Stomach (tissue), 9 donors: ENCODE measurements around the gene PLPPR5. TPM values are rescaled to one million over a fixed set of nuclear protein-coding genes. Genes with fewer than 3 reads are reported as not detected.

Experiments
- DNase-seq, 2 donors: peaks; one replicate each; pipeline versions ENCODE4 v3.0.0 to v3.0.0-alpha.2; 2013 to 2019
- H3K27ac ChIP-seq, 5 donors: fragments of 200-600 bp in 4 of 5; sonication (generic) in 4 of 5; one replicate each; pipeline ENCODE4 v1.5.1; 2013 to 2019; ENCODE audit warnings: mild to moderate bottlenecking in 1 of 5, moderate library complexity in 1 of 5
- H3K27me3 ChIP-seq, 3 donors: fragments of 200-600 bp; sonication (generic); one replicate each; pipeline ENCODE4 v1.5.1; 2017 to 2019; ENCODE audit warnings: mixed run types in 1 of 3
- H3K36me3 ChIP-seq, 4 donors: fragments of 200-600 bp; sonication (generic); 1 replicate in 3 of 4; 2 replicates in 1 of 4; pipeline ENCODE4 v1.5.1; 2016 to 2019
- H3K4me1 ChIP-seq, 4 donors: fragments of 200-600 bp; sonication (generic); one replicate each; pipeline ENCODE4 v1.5.1; 2016 to 2019
- H3K4me3 ChIP-seq, 4 donors: fragments of 200-600 bp; sonication (generic) in 3 of 4; one replicate each; pipeline ENCODE4 v1.5.1; 2016 to 2019; ENCODE audit warnings: mild to moderate bottlenecking in 1 of 4
- H3K9me3 ChIP-seq, 4 donors: fragments of 200-600 bp; sonication (generic); one replicate each; pipeline ENCODE4 v1.5.1; 2016 to 2019
- CTCF ChIP-seq, 7 experiments: fragments of 450-650 bp in 4 of 7; fragments of 200-600 bp in 3 of 7; sonication (generic) in 3 of 7; IDR thresholded peaks; one replicate each; pipeline ENCODE4 v1.5.1; 2016 to 2019; ENCODE audit warnings: antibody characterized with exemption in 7 of 7, control low read depth in 2 of 7, mild to moderate bottlenecking in 1 of 7
- EP300 ChIP-seq: sonication (generic); formaldehyde crosslinking; IDR thresholded peaks from one replicate; pipeline ENCODE4 v1.6.1; 2017; ENCODE audit warnings: antibody characterized with exemption
- POLR2A ChIP-seq, 4 donors: fragments of 450-650 bp; IDR thresholded peaks; one replicate each; pipeline ENCODE4 v1.6.1; 2016; ENCODE audit warnings: antibody characterized with exemption in 4 of 4, control low read depth in 2 of 4, mild to moderate bottlenecking in 1 of 4, moderate library complexity in 1 of 4
- POLR2AphosphoS5 ChIP-seq, 3 donors: sonication (generic); formaldehyde crosslinking; IDR thresholded peaks; one replicate each; pipeline ENCODE4 v1.6.1; 2016; ENCODE audit warnings: antibody characterized with exemption in 3 of 3
- WGBS, 5 donors: extraction: QIAGEN DNeasy Blood & Tissue Kit in 3 of 5; methylation state at CpG; one replicate each; pipeline versions ENCODE4 v1.1.5 to v1.1.7; 2013 to 2018; 5-methylcytosine and 5-hydroxymethylcytosine counted together
- intact Hi-C: fragments of 100-400 bp; cut with DNase I; formaldehyde crosslinking; loops from one replicate; pipeline ENCODE4 v1.15.1; 2023; ENCODE audit warnings: low total_unique reads
- polyA plus RNA-seq, 3 donors: library from polyadenylated mRNA; stranded (reverse); fragments of 200-250 nt; gene quantifications; one replicate each; pipeline ENCODE4 v1.2.3, GENCODE V29; 2013
- total RNA-seq, 5 donors: library from RNA; depleted of rRNA; stranded (reverse); fragments of >200 nt; gene quantifications; one replicate each; pipeline versions ENCODE4 v1.1.0 to v1.2.3, GENCODE V29; 2014 to 2016
- donor health status: healthy with polysubstance abuse.
- donor health status: Bipolar disorder and iron deficiency.
- donor health status: healthy.

The PLPPR5 gene
- total and polyA plus RNA-seq, 8 donors, result 0.03 to 2.0 (median 0.15) TPM; not detected in 5

DNA sequence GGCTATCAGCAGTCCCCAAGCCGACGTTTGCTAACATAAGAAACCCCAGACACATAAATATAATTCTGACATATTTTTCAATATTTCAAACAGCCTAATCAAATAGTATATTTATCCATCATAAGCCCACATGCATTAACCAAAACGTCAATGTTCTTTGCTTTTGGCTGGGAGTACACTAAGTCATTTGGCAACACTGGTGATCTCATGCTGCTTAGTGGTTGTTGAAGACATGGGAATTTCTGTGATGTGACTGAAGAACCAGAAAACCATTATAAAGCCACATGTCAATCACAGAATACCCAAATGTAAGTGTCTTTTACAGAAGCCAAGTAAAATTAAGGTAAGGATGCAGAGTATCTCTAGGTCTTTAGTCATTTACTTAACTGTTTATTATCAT, 57.6 kb downstream of the PLPPR5 start:
- no peak for TF ChIP-seq EP300
- no peak for TF ChIP-seq CTCF (IDR thresholded peaks at IDR 0.05)
- no peak for TF ChIP-seq POLR2A (IDR thresholded peaks at IDR 0.05)
- no peak for TF ChIP-seq POLR2AphosphoS5 (IDR thresholded peaks at IDR 0.05)
- 53 to 67% (median 66%) methylated on average over 3 of the region's 3 CpGs for WGBS, 5 donors
- no peaks in the 10 kb centered on the region for H3K27me3 ChIP-seq
- H3K4me3 ChIP-seq, result no peak overlapping the region
- intact Hi-C loops, result no loop called here
- H3K4me1 ChIP-seq, result no peaks in the 10 kb centered on the region
- H3K9me3 ChIP-seq, result no peaks in the 10 kb centered on the region
- DNase-seq, result no peak
- no peaks in the 10 kb centered on the region for H3K36me3 ChIP-seq
- H3K27ac ChIP-seq, result no peak overlapping the region

- Histone ChIP-seq H3K36me3 (no peaks in the 10 kb centered on the region), H3K27me3 (no peaks in the 10 kb centered on the region), H3K9me3 (no peaks in the 10 kb centered on the region), H3K4me1 (no peaks in the 10 kb centered on the region), H3K27ac (no peak overlapping the region), H3K4me3 (no peak overlapping the region)
- TF ChIP-seq POLR2AphosphoS5 (IDR thresholded peaks at IDR 0.05) (no peak), CTCF (IDR thresholded peaks at IDR 0.05) (no peak), EP300 (no peak), POLR2A (IDR thresholded peaks at IDR 0.05) (no peak)
- intact Hi-C loops, result no loop called here
- no peak for DNase-seq
- WGBS, 5 donors, result 62 to 70% (median 65%) methylated on average over 4 of the region's 4 CpGs
Observed at GRCh38 chr1:98940722-98941079, 64.0 kb downstream of the PLPPR5 start.

DNA sequence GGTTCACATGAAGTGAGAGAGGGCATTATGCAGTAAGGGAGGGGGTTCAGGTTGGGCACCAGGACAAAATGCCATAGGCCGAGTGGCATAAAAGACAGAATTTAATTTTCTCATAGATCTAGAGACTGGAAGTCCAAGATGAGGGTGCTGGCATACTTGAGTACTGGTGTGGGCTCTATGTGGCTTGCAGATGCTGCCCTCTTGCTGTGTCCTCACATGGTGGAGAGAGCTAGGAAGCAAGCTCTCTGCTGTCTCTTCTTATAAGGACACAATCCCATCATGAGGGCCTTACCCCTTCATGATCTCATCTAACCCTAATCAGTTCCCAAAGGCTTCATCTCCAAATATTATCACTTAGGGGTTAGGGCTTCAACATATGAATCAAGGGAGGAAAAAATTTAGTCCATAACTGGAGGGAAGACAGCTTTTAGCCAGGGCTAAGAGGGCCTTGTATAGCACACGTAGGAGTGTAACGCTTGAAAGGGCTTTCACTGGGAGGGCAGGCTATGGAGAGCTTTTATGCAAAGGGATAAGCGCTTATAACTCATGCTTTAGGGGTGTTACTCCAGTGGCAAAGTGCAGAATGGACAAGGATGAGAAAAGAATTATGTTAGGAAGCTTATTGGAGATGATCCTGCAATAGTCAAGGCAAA, 64.5 kb downstream of the PLPPR5 start:
- no peaks in the 10 kb centered on the region for H3K9me3 ChIP-seq
- no peak for DNase-seq
- no peak for TF ChIP-seq CTCF (IDR thresholded peaks at IDR 0.05)
- no peak for TF ChIP-seq POLR2AphosphoS5 (IDR thresholded peaks at IDR 0.05)
- no peak for TF ChIP-seq EP300
- no peak for TF ChIP-seq POLR2A (IDR thresholded peaks at IDR 0.05)
- no peaks in the 10 kb centered on the region for H3K27me3 ChIP-seq
- WGBS, 5 donors, result 90 to 97% (median 94%) methylated on average over 4 of the region's 4 CpGs
- no peak overlapping the region for H3K27ac ChIP-seq
- no peaks in the 10 kb centered on the region for H3K36me3 ChIP-seq
- H3K4me1 ChIP-seq, result no peaks in the 10 kb centered on the region
- intact Hi-C loops, result no loop called here
- no peak overlapping the region for H3K4me3 ChIP-seq

DNA sequence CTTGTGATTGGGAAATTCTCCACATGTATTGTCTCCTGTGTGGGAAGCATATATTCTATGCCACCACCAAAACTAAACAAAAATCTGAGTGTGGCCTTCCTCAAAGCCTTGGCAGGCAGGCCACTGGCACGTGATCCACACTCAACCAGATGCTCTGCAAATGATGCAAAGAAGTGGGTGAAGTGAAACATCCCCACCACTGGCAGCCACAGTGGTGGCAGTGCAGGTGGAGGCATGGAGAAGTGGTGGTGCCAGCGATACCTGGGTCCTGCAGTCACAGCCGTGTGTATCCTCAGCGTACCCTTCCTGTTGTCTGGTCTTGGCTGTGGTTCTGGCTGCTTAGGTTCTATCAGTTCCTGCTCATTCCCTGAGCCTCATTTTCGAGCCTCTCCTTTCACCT, 65.2 kb downstream of the PLPPR5 start:
- no peak overlapping the region for H3K4me3 ChIP-seq
- no peaks in the 10 kb centered on the region for H3K4me1 ChIP-seq
- no peak for DNase-seq
- TF ChIP-seq EP300, result no peak
- TF ChIP-seq POLR2A (IDR thresholded peaks at IDR 0.05), result no peak
- no peak for TF ChIP-seq CTCF (IDR thresholded peaks at IDR 0.05)
- TF ChIP-seq POLR2AphosphoS5 (IDR thresholded peaks at IDR 0.05), result no peak
- no peaks in the 10 kb centered on the region for H3K36me3 ChIP-seq
- intact Hi-C loops, result no loop called here
- 85 to 95% (median 92%) methylated on average over 5 of the region's 5 CpGs for WGBS, 5 donors
- H3K9me3 ChIP-seq, result no peaks in the 10 kb centered on the region
- H3K27me3 ChIP-seq, result no peaks in the 10 kb centered on the region
- H3K27ac ChIP-seq, result no peak overlapping the region
